ENCODE data around the gene OR2V2. TPM values are rescaled to one million over a fixed set of nuclear protein-coding genes. Genes with fewer than 3 reads are reported as not detected.
A peak's percentile ranks its signal among the peaks of the same experiment; 100 is the strongest.
"Not testable (repeated sequence)": the region's sequence is repeated elsewhere in the genome, so short reads cannot be mapped to it uniquely, and the experiment has no call there.

OR2V2 gene
- total RNA-seq, 2 donors from 2014 or later = not detected

- no peak overlapping the region for H3K27ac ChIP-seq
- no peaks in the 10 kb centered on the region for H3K9me3 ChIP-seq
- no peak for ATAC-seq (ENCODE audit: insufficient number of reproducible peaks, low FRiP score, low read depth)
- H3K36me3 ChIP-seq = no peaks in the 10 kb centered on the region
- no peaks in the 10 kb centered on the region for H3K4me1 ChIP-seq (ENCODE audit: control insufficient read depth in 1 of 2, low read depth in 2 of 2)
- no peaks in the 10 kb centered on the region for H3K27me3 ChIP-seq (replicated peaks; ENCODE audit: insufficient read depth)
- no peak for TF ChIP-seq CTCF (IDR thresholded peaks at IDR 0.05)
- DNase-seq (ENCODE audit: low spot score) = no peak
- no peak overlapping the region for H3K4me3 ChIP-seq
Measured at GRCh38 chr5:181156758-181157157, 9.4 kb downstream of the OR2V2 start.

GRCh38 chr5:181158869-181159268, 11.5 kb downstream of the OR2V2 start:
- no peak for TF ChIP-seq CTCF (IDR thresholded peaks at IDR 0.05)
- H3K36me3 ChIP-seq = no peaks in the 10 kb centered on the region
- no peak for ATAC-seq (ENCODE audit: insufficient number of reproducible peaks, low FRiP score, low read depth)

GRCh38 chr5:181159286-181160151, 12.1 kb downstream of the OR2V2 start:
- Histone ChIP-seq H3K36me3 (no peaks in the 10 kb centered on the region), H3K4me1 (ENCODE audit: control insufficient read depth in 1 of 2, low read depth in 2 of 2) (no peaks in the 10 kb centered on the region), H3K27ac (no peak overlapping the region), H3K4me3 (no peak overlapping the region), H3K9me3 (no peaks in the 10 kb centered on the region), H3K27me3 (replicated peaks; ENCODE audit: insufficient read depth) (no peaks in the 10 kb centered on the region)
- DNase-seq (ENCODE audit: low spot score) = peak; percentile 36
- ATAC-seq (ENCODE audit: insufficient number of reproducible peaks, low FRiP score, low read depth) = peak; percentile 59
- peak; percentile 83 for TF ChIP-seq CTCF (IDR thresholded peaks at IDR 0.05)

More at GRCh38 chr5:181158869-181159268, 11.5 kb downstream of the OR2V2 start:
- Histone ChIP-seq H3K4me1 (ENCODE audit: control insufficient read depth in 1 of 2, low read depth in 2 of 2) (no peaks in the 10 kb centered on the region), H3K27ac (no peak overlapping the region), H3K27me3 (replicated peaks; ENCODE audit: insufficient read depth) (no peaks in the 10 kb centered on the region), H3K9me3 (no peaks in the 10 kb centered on the region), H3K4me3 (no peak overlapping the region)
- no peak for DNase-seq (ENCODE audit: low spot score)

GRCh38 chr5:181160152-181160754, 12.9 kb downstream of the OR2V2 start:
- Histone ChIP-seq H3K4me1 (ENCODE audit: control insufficient read depth in 1 of 2, low read depth in 2 of 2) (no peaks in the 10 kb centered on the region), H3K36me3 (no peaks in the 10 kb centered on the region), H3K9me3 (no peaks in the 10 kb centered on the region), H3K27ac (peak overlapping the region; percentile 41 to 43), H3K4me3 (peak overlapping the region; percentile 59), H3K27me3 (replicated peaks; ENCODE audit: insufficient read depth) (no peaks in the 10 kb centered on the region)
- no peak for TF ChIP-seq CTCF (IDR thresholded peaks at IDR 0.05)
- ATAC-seq (ENCODE audit: insufficient number of reproducible peaks, low FRiP score, low read depth) (no peak), DNase-seq (ENCODE audit: low spot score) (no peak)

GRCh38 chr5:181160755-181161533, 13.6 kb downstream of the OR2V2 start:
- H3K27me3 ChIP-seq (replicated peaks; ENCODE audit: insufficient read depth); ATAC-seq (ENCODE audit: insufficient number of reproducible peaks, low FRiP score, low read depth); DNase-seq (ENCODE audit: low spot score); H3K9me3 ChIP-seq; H3K36me3 ChIP-seq; H3K27ac ChIP-seq; H3K4me1 ChIP-seq (ENCODE audit: control insufficient read depth in 1 of 2, low read depth in 2 of 2): not testable (repeated sequence)
- H3K4me3 ChIP-seq = peak overlapping the region; percentile 33

All from thoracic aorta (tissue), 2 donors.